NB4 (cell line): ENCODE data around the gene RORB.

Experiments
- CTCF ChIP-seq: IDR thresholded peaks from one replicate; pipeline ENCODE4 v1.5.1; 2012; ENCODE audit warnings: low read depth, low read length
- MAX ChIP-seq: IDR thresholded peaks from 2 replicates; pipeline ENCODE4 v1.6.1; 2011; ENCODE audit warnings: low read depth, low read length
- MYC ChIP-seq: IDR thresholded peaks from 2 replicates; pipeline ENCODE4 v1.6.1; 2011; ENCODE audit warnings: low read depth, low read length
- POLR2A ChIP-seq: IDR thresholded peaks from 2 replicates; pipeline ENCODE4 v1.6.1; 2011; ENCODE audit warnings: mild to moderate bottlenecking; ENCODE audit not compliant: insufficient read length; ENCODE audit errors: extremely low read depth

GRCh38 chr9:74598874-74599273, 101.7 kb downstream of the RORB start:
- TF ChIP-seq POLR2A (no peak), CTCF (no peak), MAX (no peak), MYC (no peak)
